Fibroblast of lung (primary cell): Measurements from ENCODE around the gene CCZ1. TPM values are rescaled to one million over a fixed set of nuclear protein-coding genes. Genes with fewer than 3 reads are reported as not detected.
"Not testable (repeated sequence)": the region's sequence is repeated elsewhere in the genome, so short reads cannot be mapped to it uniquely, and the experiment has no call there.

Experiments used
- DNase-seq, 2 donors: peaks; one replicate each; pipeline versions ENCODE4 v3.0.0 to v3.0.0-alpha.2; 2010; ENCODE audit warnings: low read depth in 2 of 2
- H2AFZ ChIP-seq: 2 replicates; pipeline ENCODE4 v1.5.1; 2012; ENCODE audit warnings: low read length, control low read depth, inconsistent platforms
- H3K27ac ChIP-seq: 2 replicates; pipeline ENCODE4 v1.5.1; 2011; ENCODE audit warnings: low read length, control low read depth; ENCODE audit not compliant: insufficient read depth
- H3K27me3 ChIP-seq: 2 replicates; pipeline ENCODE4 v1.5.1; 2011; ENCODE audit warnings: mild to moderate bottlenecking, low read length; ENCODE audit not compliant: control insufficient read depth, insufficient read depth
- H3K36me3 ChIP-seq: 2 replicates; pipeline ENCODE4 v1.5.1; 2011; ENCODE audit warnings: low read length; ENCODE audit not compliant: control insufficient read depth, insufficient read depth
- H3K4me1 ChIP-seq: 2 replicates; pipeline ENCODE4 v1.5.1; 2011; ENCODE audit warnings: low read length; ENCODE audit not compliant: control insufficient read depth, insufficient read depth; ENCODE audit errors: extremely low read depth
- H3K4me2 ChIP-seq: 2 replicates; pipeline ENCODE4 v1.5.1; 2011; ENCODE audit warnings: low read length, control low read depth; ENCODE audit not compliant: insufficient read depth; ENCODE audit errors: extremely low read depth
- H3K4me3 ChIP-seq, 4 experiments: fragments of 200-600 bp in 1 of 4; sonication (generic) in 1 of 4; replicated peaks in 1 of 4; 2 replicates each; pipeline ENCODE4 v1.5.1; 2011 to 2016; ENCODE audit warnings: low read length in 4 of 4, low read depth in 3 of 4, mild to moderate bottlenecking in 3 of 4, control low read depth in 2 of 4, inconsistent platforms in 1 of 4, mixed read lengths in 1 of 4; ENCODE audit not compliant: insufficient read depth in 1 of 4; ENCODE audit errors: control extremely low read depth in 1 of 4
- H3K79me2 ChIP-seq: 2 replicates; pipeline ENCODE4 v1.5.1; 2012; ENCODE audit warnings: mild to moderate bottlenecking, low read length, inconsistent platforms; ENCODE audit not compliant: control insufficient read depth, insufficient read depth
- H3K9ac ChIP-seq: 2 replicates; pipeline ENCODE4 v1.5.1; 2011; ENCODE audit warnings: mild to moderate bottlenecking, low read length, control low read depth; ENCODE audit not compliant: insufficient read depth
- H3K9me3 ChIP-seq: 2 replicates; pipeline ENCODE4 v1.5.1; 2012; ENCODE audit warnings: low read depth, low read length; ENCODE audit not compliant: control insufficient read depth, insufficient read depth
- H4K20me1 ChIP-seq: 2 replicates; pipeline ENCODE4 v1.5.1; 2011; ENCODE audit warnings: low read length; ENCODE audit not compliant: control insufficient read depth, insufficient read depth; ENCODE audit errors: extremely low read depth
- CTCF ChIP-seq, 2 donors: IDR thresholded peaks in 1 of 2; conservative IDR thresholded peaks in 1 of 2; 1 replicate in 1 of 2; 2 replicates in 1 of 2; pipeline ENCODE4 v1.5.1; 2011 to 2012; ENCODE audit warnings: low read length in 2 of 2, control low read depth in 1 of 2, inconsistent platforms in 1 of 2, low read depth in 1 of 2, mild to moderate bottlenecking in 1 of 2
- EZH2 ChIP-seq: IDR thresholded peaks from 2 replicates; pipeline ENCODE4 v1.5.1; 2012; ENCODE audit warnings: low read length, control low read depth, mild to moderate bottlenecking; ENCODE audit errors: missing control alignments
- polyA plus RNA-seq, 2 donors: library from polyadenylated mRNA; depleted of rRNA in 1 of 2; stranded (reverse) in 1 of 2; unstranded in 1 of 2; fragments of >200 nt; gene quantifications; 2 replicates each; pipeline ENCODE4 v1.2.1, GENCODE V29; 2011 to 2012; ENCODE audit warnings: missing spikeins in 1 of 2
- total RNA-seq: library from RNA; depleted of rRNA; stranded (reverse); fragments of >200 nt; gene quantifications from 2 replicates; pipeline ENCODE4 v1.2.1, GENCODE V29; 2014

CCZ1 gene
- total and polyA plus RNA-seq, 2 donors (not counting 1 experiment from before 2014, with no cell fraction given): 41.8 to 65.1 TPM

DNA sequence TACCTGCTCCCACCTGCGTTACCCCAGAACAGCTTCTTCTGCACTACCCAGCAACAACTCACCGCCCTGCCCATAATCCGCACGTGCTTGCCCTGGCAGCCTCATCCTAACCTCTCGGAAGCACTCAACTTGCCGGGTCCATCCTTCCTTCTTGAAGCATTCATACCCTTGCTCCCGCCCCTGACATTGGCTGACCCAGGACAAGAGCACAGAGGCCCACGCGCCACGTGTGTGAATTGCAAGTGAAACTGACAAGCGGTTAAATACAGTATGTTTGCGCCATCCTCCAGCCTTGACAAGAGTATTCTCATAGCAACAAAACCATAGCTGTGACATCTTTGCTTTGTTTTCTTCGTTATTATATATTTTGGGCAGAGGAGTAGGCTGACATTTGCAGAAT lies 28.8 kb upstream of the CCZ1 start:
- Histone ChIP-seq H3K27me3 (no peaks in the 10 kb centered on the region), H4K20me1 (no peaks in the 10 kb centered on the region), H3K4me1 (no peaks in the 10 kb centered on the region), H3K4me2 (no peak overlapping the region), H2AFZ (no peak overlapping the region), H3K9me3 (no peaks in the 10 kb centered on the region), H3K79me2 (no peaks in the 10 kb centered on the region), H3K4me3 (no peak overlapping the region), H3K36me3 (no peaks in the 10 kb centered on the region), H3K9ac (no peak overlapping the region), H3K27ac (no peak overlapping the region)
- DNase-seq: no peak
- TF ChIP-seq CTCF (conservative IDR thresholded peaks at IDR 0.05 in 1 of 2, IDR thresholded peaks at IDR 0.05 in 1 of 2; ENCODE audit: low read depth in 1 of 2, low read length in 2 of 2): no peak
- no peak for TF ChIP-seq EZH2

DNA sequence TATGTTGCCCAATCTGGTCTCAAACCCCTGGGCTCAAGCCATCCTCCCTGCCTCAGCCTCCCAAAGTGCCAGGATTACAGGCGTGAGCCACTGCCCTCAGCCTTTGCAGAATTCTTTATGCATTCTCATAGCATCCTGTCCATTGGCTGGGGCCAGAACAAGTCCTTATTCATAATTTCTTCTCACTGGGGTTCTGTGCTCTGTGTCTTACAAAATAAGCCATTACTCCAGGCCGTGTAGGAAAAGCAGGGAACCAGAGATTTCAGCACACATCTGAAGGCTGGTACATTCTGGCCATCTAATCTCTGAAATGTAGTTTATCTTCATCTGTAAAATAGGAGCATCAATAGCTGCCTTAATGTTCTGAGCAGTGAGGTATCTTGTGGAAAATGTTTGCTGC lies 28.2 kb upstream of the CCZ1 start:
- H3K27ac ChIP-seq: no peak overlapping the region

GRCh38 chr7:5872326-5872725 lies 26.2 kb upstream of the CCZ1 start:
- no peak overlapping the region for H3K4me3 ChIP-seq
- no peak overlapping the region for H3K4me2 ChIP-seq
- no peaks in the 10 kb centered on the region for H3K27me3 ChIP-seq
- peak; percentile 20 to 33 for DNase-seq
- H2AFZ ChIP-seq: no peak overlapping the region
- H3K9ac ChIP-seq: no peak overlapping the region
- no peaks in the 10 kb centered on the region for H3K4me1 ChIP-seq
- no peak overlapping the region for H3K27ac ChIP-seq
- H3K9me3 ChIP-seq: no peaks in the 10 kb centered on the region
- TF ChIP-seq EZH2 (no peak), CTCF (conservative IDR thresholded peaks at IDR 0.05 in 1 of 2, IDR thresholded peaks at IDR 0.05 in 1 of 2; ENCODE audit: low read depth in 1 of 2, low read length in 2 of 2) (no peak)
- H3K36me3 ChIP-seq: no peaks in the 10 kb centered on the region
- no peaks in the 10 kb centered on the region for H4K20me1 ChIP-seq
- H3K79me2 ChIP-seq: no peaks in the 10 kb centered on the region

More for the DNA sequence above, 28.2 kb upstream of the CCZ1 start:
- Histone ChIP-seq H2AFZ (no peak overlapping the region), H3K4me2 (no peak overlapping the region), H3K27me3 (no peaks in the 10 kb centered on the region), H3K9ac (no peak overlapping the region), H3K4me1 (no peaks in the 10 kb centered on the region), H4K20me1 (no peaks in the 10 kb centered on the region), H3K4me3 (no peak overlapping the region), H3K36me3 (no peaks in the 10 kb centered on the region), H3K9me3 (no peaks in the 10 kb centered on the region), H3K79me2 (no peaks in the 10 kb centered on the region)
- no peak for DNase-seq
- TF ChIP-seq EZH2 (no peak), CTCF (conservative IDR thresholded peaks at IDR 0.05 in 1 of 2, IDR thresholded peaks at IDR 0.05 in 1 of 2; ENCODE audit: low read depth in 1 of 2, low read length in 2 of 2) (no peak)

- H3K79me2 ChIP-seq, H3K4me1 ChIP-seq, DNase-seq, H3K4me2 ChIP-seq, H3K27me3 ChIP-seq, H3K4me3 ChIP-seq, H3K36me3 ChIP-seq, H3K27ac ChIP-seq, H4K20me1 ChIP-seq, H3K9ac ChIP-seq, H3K9me3 ChIP-seq, H2AFZ ChIP-seq: not testable (repeated sequence)
These were observed 18.9 kb upstream of the CCZ1 start for GRCh38 chr7:5879591-5879990.

DNA sequence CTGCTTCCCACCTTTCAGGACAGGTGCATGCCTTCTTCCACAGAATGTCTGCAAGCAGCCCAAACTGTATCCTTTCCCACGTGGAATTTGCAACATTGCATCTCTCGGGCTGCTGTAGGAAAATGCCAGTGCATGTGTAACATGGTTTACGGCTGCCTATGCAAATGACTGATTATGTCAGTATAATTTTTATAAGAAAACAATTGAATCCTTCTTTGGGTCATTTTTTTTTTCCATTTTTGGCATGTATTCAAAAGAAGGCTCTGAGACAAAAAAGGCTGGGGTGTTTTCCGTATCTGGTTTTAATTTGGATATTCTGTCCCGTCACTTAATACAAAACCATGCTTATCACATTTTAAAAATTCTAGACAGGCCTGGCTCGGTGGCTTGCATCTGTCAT lies 18.4 kb upstream of the CCZ1 start:
- not testable (repeated sequence) for H3K27ac ChIP-seq, H3K36me3 ChIP-seq, H2AFZ ChIP-seq, H3K27me3 ChIP-seq, H3K4me1 ChIP-seq, H3K4me2 ChIP-seq, H3K4me3 ChIP-seq, H3K9me3 ChIP-seq, DNase-seq, H3K9ac ChIP-seq, H3K79me2 ChIP-seq, H4K20me1 ChIP-seq
